Nephron (organoid): ENCODE measurements around the gene STARD3.
A peak's percentile ranks its signal among the peaks of the same experiment; 100 is the strongest.

ENCODE experiments used
- H3K27ac Mint-ChIP-seq, 3 experiments: 2 replicates each; pipeline ENCODE4 v1.8.0; 2020; ENCODE audit warnings: mixed read lengths in 3 of 3, mild to moderate bottlenecking in 2 of 3, moderate library complexity in 1 of 3
- H3K27me3 Mint-ChIP-seq: 2 replicates; pipeline ENCODE4 v1.8.0; 2021; ENCODE audit warnings: low read depth, mild to moderate bottlenecking, moderate library complexity, mixed read lengths
- H3K36me3 Mint-ChIP-seq: 2 replicates; pipeline ENCODE4 v1.8.0; 2020; ENCODE audit warnings: low read depth, mixed read lengths
- H3K4me1 Mint-ChIP-seq: 2 replicates; pipeline ENCODE4 v1.8.0; 2020; ENCODE audit warnings: mixed read lengths
- H3K4me3 Mint-ChIP-seq, 3 experiments: 2 replicates each; pipeline ENCODE4 v1.8.0; 2020; ENCODE audit warnings: mild to moderate bottlenecking in 3 of 3, mixed read lengths in 3 of 3, moderate library complexity in 2 of 3
- H3K9me3 Mint-ChIP-seq: 2 replicates; pipeline ENCODE4 v1.8.0; 2020; ENCODE audit warnings: mixed read lengths
- TF ChIP-seq, protein P1 (sequence below), 3 experiments: fragments of 200-600 bp; sonication (generic); IDR thresholded peaks; one replicate each; pipeline ENCODE4 v1.5.0; 2021; ENCODE audit warnings: antibody characterized with exemption in 3 of 3; ENCODE audit not compliant: unreplicated experiment in 3 of 3

STARD3 gene

GRCh38 chr17:39632153-39632941 is 4.6 kb upstream of the STARD3 start:
- Mint-ChIP-seq H3K4me1 (peaks cover 24% of the 10 kb centered on the region), H3K27ac (peak overlapping the region in 1 of 3 experiments; percentile 74), H3K36me3 (no peaks in the 10 kb centered on the region), H3K9me3 (no peaks in the 10 kb centered on the region), H3K27me3 (peaks cover 44% of the 10 kb centered on the region), H3K4me3 (peak overlapping the region in 2 of 3 experiments; percentile 5 to 33)
- TF ChIP-seq, protein P1, sequence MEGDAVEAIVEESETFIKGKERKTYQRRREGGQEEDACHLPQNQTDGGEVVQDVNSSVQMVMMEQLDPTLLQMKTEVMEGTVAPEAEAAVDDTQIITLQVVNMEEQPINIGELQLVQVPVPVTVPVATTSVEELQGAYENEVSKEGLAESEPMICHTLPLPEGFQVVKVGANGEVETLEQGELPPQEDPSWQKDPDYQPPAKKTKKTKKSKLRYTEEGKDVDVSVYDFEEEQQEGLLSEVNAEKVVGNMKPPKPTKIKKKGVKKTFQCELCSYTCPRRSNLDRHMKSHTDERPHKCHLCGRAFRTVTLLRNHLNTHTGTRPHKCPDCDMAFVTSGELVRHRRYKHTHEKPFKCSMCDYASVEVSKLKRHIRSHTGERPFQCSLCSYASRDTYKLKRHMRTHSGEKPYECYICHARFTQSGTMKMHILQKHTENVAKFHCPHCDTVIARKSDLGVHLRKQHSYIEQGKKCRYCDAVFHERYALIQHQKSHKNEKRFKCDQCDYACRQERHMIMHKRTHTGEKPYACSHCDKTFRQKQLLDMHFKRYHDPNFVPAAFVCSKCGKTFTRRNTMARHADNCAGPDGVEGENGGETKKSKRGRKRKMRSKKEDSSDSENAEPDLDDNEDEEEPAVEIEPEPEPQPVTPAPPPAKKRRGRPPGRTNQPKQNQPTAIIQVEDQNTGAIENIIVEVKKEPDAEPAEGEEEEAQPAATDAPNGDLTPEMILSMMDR (IDR thresholded peaks at IDR 0.05; ENCODE audit: unreplicated experiment in 3 of 3), result no peak

DNA sequence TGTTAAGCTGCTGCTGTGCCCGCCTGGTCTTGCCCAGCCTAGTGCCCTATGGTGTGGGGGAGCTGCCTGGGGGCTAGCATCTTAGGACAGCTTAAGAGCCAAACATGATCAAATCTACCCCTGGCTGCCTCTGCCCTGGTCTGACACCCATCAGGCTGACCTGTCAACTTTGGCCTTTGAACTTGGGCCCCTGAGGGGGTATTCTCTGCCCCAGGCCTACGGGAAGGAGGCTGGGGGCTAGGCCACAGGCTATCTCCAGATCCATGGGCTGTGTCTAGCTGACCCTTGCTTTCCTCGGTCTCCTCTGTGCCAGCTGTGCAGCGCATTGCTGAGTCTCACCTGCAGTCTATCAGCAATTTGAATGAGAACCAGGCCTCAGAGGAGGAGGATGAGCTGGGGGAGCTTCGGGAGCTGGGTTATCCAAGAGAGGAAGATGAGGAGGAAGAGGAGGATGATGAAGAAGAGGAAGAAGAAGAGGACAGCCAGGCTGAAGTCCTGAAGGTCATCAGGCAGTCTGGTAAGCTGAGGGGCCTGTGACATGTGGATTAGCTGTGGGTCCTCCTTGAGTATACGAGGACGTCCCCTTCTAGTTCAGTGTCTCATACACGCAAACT is 3.3 kb upstream of the STARD3 start:
- no peak overlapping the region for H3K4me3 Mint-ChIP-seq
- no peaks in the 10 kb centered on the region for H3K9me3 Mint-ChIP-seq
- no peak overlapping the region for H3K27ac Mint-ChIP-seq
- TF ChIP-seq, protein P1 (IDR thresholded peaks at IDR 0.05; ENCODE audit: unreplicated experiment in 3 of 3), result no peak
- H3K27me3 Mint-ChIP-seq, result peaks cover 32% of the 10 kb centered on the region
- H3K36me3 Mint-ChIP-seq, result no peaks in the 10 kb centered on the region
- H3K4me1 Mint-ChIP-seq, result peaks cover 32% of the 10 kb centered on the region

GRCh38 chr17:39634384-39634871 is 2.5 kb upstream of the STARD3 start:
- Mint-ChIP-seq H3K9me3 (no peaks in the 10 kb centered on the region), H3K27ac (peak overlapping the region; percentile 8 to 83 (median 54)), H3K27me3 (peaks cover 25% of the 10 kb centered on the region), H3K36me3 (no peaks in the 10 kb centered on the region), H3K4me1 (peaks cover 39% of the 10 kb centered on the region), H3K4me3 (peak overlapping the region; percentile 16 to 72 (median 61))
- TF ChIP-seq, protein P1 (IDR thresholded peaks at IDR 0.05; ENCODE audit: unreplicated experiment in 3 of 3), result peak; percentile 73 to 77 (median 73)

DNA sequence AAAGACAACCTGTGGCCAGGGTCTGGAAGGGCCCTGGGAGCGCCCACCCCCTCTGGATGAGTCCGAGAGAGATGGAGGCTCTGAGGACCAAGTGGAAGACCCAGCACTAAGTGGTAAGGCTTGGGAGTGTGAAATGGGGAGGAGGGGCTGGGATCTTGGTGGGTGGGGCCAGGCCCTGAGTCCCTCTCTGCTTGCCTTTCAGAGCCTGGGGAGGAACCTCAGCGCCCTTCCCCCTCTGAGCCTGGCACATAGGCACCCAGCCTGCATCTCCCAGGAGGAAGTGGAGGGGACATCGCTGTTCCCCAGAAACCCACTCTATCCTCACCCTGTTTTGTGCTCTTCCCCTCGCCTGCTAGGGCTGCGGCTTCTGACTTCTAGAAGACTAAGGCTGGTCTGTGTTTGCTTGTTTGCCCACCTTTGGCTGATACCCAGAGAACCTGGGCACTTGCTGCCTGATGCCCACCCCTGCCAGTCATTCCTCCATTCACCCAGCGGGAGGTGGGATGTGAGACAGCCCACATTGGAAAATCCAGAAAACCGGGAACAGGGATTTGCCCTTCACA is 1.2 kb upstream of the STARD3 start:
- H3K4me3 Mint-ChIP-seq, result peak overlapping the region; percentile 68 to 94 (median 93)
- no peaks in the 10 kb centered on the region for H3K36me3 Mint-ChIP-seq
- peaks cover 40% of the 10 kb centered on the region for H3K4me1 Mint-ChIP-seq
- TF ChIP-seq, protein P1 (IDR thresholded peaks at IDR 0.05; ENCODE audit: unreplicated experiment in 3 of 3), result no peak
- H3K27me3 Mint-ChIP-seq, result peaks cover 16% of the 10 kb centered on the region
- no peaks in the 10 kb centered on the region for H3K9me3 Mint-ChIP-seq
- H3K27ac Mint-ChIP-seq, result peak overlapping the region in 1 of 3 experiments; percentile 90

DNA sequence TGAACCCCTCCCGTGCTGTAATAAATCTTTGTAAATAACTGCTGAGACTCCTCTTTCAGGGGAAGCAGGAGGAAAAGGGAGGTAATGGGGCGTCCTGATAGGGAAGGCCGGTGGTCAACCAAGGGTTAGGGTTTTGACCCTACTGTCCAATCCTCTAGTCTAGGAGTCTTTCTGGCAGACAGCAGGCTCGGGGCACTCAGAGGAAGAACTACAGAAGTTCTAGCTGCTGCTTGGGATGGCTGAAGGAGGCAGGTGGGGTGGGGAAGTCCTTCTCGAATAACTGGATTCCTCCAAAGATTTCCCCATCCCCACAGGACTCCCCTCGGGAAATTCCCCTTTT is 387 bp upstream of the STARD3 start:
- Mint-ChIP-seq H3K9me3 (no peaks in the 10 kb centered on the region), H3K27me3 (peaks cover 9% of the 10 kb centered on the region), H3K27ac (peak overlapping the region; percentile 70 to 90 (median 88)), H3K4me3 (peak overlapping the region; percentile 93 to 94 (median 93)), H3K4me1 (peaks cover 36% of the 10 kb centered on the region), H3K36me3 (no peaks in the 10 kb centered on the region)
- TF ChIP-seq, protein P1 (IDR thresholded peaks at IDR 0.05; ENCODE audit: unreplicated experiment in 3 of 3), result no peak
